ENCODE results near the gene CACNA2D3.

DNA sequence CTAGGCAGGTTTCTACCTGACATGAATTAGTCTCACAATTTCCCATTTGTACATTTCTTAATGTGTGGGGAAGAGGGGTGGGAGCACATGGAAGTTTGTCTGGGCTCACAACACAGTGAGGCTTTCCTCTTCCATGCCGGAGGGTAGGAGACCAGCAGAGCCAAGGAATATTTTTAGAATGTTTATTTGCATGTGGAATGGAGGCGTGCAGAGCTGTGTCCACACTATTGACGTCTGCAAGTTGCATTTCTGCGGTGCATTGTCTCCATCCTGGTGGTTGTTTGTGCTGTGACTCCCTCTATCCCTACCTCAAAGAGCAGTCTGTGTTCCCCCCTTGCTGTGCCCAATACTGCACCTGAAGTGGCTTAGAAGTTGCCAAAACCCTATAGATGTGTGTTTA is 908.6 kb downstream of the CACNA2D3 start:
- TF ChIP-seq, protein P1, sequence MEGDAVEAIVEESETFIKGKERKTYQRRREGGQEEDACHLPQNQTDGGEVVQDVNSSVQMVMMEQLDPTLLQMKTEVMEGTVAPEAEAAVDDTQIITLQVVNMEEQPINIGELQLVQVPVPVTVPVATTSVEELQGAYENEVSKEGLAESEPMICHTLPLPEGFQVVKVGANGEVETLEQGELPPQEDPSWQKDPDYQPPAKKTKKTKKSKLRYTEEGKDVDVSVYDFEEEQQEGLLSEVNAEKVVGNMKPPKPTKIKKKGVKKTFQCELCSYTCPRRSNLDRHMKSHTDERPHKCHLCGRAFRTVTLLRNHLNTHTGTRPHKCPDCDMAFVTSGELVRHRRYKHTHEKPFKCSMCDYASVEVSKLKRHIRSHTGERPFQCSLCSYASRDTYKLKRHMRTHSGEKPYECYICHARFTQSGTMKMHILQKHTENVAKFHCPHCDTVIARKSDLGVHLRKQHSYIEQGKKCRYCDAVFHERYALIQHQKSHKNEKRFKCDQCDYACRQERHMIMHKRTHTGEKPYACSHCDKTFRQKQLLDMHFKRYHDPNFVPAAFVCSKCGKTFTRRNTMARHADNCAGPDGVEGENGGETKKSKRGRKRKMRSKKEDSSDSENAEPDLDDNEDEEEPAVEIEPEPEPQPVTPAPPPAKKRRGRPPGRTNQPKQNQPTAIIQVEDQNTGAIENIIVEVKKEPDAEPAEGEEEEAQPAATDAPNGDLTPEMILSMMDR (IDR thresholded peaks at IDR 0.05): no peak
- TF ChIP-seq ZFX (IDR thresholded peaks at IDR 0.05; ENCODE audit: borderline replicate concordance): no peak
